Tibial artery (tissue), 4 donors: Measurements from ENCODE around the gene STYXL1.

ENCODE experiments used
- DNase-seq, 2 donors: peaks; one replicate each; pipeline ENCODE4 v3.0.0-alpha.2; 2019
- H3K27ac ChIP-seq, 2 donors: fragments of 200-600 bp; sonication (generic) in 1 of 2; 1 replicate in 1 of 2; 2 replicates in 1 of 2; pipeline ENCODE4 v1.5.1; 2018 to 2019; ENCODE audit warnings: mild to moderate bottlenecking in 1 of 2
- H3K27me3 ChIP-seq, 2 donors: fragments of 200-600 bp; sonication (generic) in 1 of 2; one replicate each; pipeline versions ENCODE4 v1.5.1 to v1.6.0; 2016 to 2019
- H3K36me3 ChIP-seq, 3 donors: fragments of 200-600 bp; sonication (generic) in 2 of 3; one replicate each; pipeline ENCODE4 v1.5.1; 2016 to 2019; ENCODE audit warnings: mild to moderate bottlenecking in 2 of 3
- H3K4me1 ChIP-seq, 4 donors: fragments of 200-600 bp; sonication (generic) in 2 of 4; 1 replicate in 3 of 4; 2 replicates in 1 of 4; pipeline ENCODE4 v1.5.1; 2016 to 2019
- H3K4me3 ChIP-seq, 2 donors: fragments of 200-600 bp; sonication (generic) in 1 of 2; 1 replicate in 1 of 2; 2 replicates in 1 of 2; pipeline ENCODE4 v1.5.1; 2018 to 2019; ENCODE audit warnings: mild to moderate bottlenecking in 2 of 2
- H3K9me3 ChIP-seq, 3 donors: fragments of 200-600 bp; sonication (generic) in 1 of 3; one replicate each; pipeline ENCODE4 v1.5.1; 2016 to 2019
- intact Hi-C: fragments of 100-400 bp; cut with DNase I; formaldehyde crosslinking; loops from one replicate; pipeline ENCODE4 v1.15.0; 2023; ENCODE audit warnings: low total_unique reads
- TF ChIP-seq, protein P1 (sequence below), 2 experiments: fragments of 200-600 bp in 1 of 2; fragments of 450-650 bp in 1 of 2; IDR thresholded peaks; one replicate each; pipeline ENCODE4 v1.5.1; 2017 to 2019; ENCODE audit warnings: antibody characterized with exemption in 2 of 2, mild to moderate bottlenecking in 1 of 2, moderate library complexity in 1 of 2

The STYXL1 gene

DNA sequence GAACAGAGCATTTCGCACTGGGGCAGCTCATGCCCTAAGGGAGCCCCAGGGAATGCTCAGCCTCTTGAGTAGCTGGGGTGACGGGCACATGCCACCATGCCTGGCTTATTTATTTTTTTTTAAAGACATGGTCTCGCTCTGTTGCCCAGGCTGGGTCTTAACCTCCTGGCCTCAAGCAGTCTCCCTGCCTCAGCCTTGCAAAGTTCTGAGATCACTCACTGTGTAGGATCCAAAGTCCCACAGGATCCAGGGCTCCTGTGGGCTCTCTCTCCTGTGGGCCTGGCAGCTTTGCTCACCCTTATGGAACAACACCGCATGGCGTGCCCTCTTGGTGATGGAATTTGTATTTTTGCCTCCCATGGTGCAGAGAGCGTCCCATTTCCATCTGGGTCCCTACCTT, 87.4 kb downstream of the STYXL1 start:
- peak overlapping the region; percentile 88 to 95 for H3K27ac ChIP-seq
- intact Hi-C loops = loop anchor here (5.0 kb wide), 1 partner anchor 43 kb away; the partner anchor contains the start of gene POR
- H3K36me3 ChIP-seq = peaks cover 12 to 47% (median 32%) of the 10 kb centered on the region in 3 donors
- H3K9me3 ChIP-seq = no peaks in the 10 kb centered on the region
- H3K27me3 ChIP-seq = no peaks in the 10 kb centered on the region
- H3K4me3 ChIP-seq = no peak overlapping the region
- TF ChIP-seq, protein P1, sequence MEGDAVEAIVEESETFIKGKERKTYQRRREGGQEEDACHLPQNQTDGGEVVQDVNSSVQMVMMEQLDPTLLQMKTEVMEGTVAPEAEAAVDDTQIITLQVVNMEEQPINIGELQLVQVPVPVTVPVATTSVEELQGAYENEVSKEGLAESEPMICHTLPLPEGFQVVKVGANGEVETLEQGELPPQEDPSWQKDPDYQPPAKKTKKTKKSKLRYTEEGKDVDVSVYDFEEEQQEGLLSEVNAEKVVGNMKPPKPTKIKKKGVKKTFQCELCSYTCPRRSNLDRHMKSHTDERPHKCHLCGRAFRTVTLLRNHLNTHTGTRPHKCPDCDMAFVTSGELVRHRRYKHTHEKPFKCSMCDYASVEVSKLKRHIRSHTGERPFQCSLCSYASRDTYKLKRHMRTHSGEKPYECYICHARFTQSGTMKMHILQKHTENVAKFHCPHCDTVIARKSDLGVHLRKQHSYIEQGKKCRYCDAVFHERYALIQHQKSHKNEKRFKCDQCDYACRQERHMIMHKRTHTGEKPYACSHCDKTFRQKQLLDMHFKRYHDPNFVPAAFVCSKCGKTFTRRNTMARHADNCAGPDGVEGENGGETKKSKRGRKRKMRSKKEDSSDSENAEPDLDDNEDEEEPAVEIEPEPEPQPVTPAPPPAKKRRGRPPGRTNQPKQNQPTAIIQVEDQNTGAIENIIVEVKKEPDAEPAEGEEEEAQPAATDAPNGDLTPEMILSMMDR (IDR thresholded peaks at IDR 0.05) = no peak
- no peak for DNase-seq
- H3K4me1 ChIP-seq = peaks cover 12 to 43% (median 28%) of the 10 kb centered on the region in 4 donors

DNA sequence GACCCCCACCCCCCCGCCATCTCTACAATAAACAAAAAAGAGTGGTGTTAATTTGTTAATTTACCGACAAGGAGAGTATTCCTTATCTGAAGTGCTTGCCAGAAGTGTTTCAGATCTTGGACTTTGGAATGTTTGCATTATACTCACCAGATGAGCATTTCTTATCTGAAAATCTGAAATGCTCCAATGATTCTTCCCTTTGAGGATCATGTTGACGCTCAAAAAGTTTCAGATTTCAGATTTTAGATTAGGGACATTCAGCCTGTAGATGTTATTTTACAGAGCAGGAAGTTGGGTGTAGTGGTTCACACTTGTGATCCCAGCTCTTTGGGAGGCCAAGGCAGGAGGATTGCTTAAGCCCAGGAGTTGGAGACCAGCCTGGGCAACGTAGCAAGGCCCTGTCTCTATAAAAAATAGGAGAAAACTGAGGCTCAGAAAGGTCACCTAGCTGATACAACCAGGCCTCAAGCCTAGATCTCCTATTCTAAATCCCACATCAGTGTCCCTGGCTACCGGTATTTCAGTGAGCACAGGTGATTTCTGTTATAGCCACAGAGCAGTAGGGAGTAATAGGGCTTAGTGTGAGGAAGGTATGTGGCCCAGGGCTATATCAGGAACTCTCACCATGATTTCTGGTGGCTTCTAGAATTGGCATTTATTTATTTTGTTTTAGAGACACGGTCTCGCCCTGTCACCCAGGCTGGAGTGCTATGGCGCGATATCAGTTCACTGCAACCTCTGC, 88.8 kb downstream of the STYXL1 start:
- intact Hi-C loops = no loop called here
- no peak overlapping the region for H3K4me3 ChIP-seq
- DNase-seq = no peak
- no peaks in the 10 kb centered on the region for H3K27me3 ChIP-seq
- no peaks in the 10 kb centered on the region for H3K9me3 ChIP-seq
- H3K36me3 ChIP-seq = peaks cover 25 to 61% (median 46%) of the 10 kb centered on the region in 3 donors
- H3K4me1 ChIP-seq = peaks cover 9 to 29% (median 22%) of the 10 kb centered on the region in 4 donors
- TF ChIP-seq, protein P1 (IDR thresholded peaks at IDR 0.05) = no peak
- H3K27ac ChIP-seq = no peak overlapping the region

DNA sequence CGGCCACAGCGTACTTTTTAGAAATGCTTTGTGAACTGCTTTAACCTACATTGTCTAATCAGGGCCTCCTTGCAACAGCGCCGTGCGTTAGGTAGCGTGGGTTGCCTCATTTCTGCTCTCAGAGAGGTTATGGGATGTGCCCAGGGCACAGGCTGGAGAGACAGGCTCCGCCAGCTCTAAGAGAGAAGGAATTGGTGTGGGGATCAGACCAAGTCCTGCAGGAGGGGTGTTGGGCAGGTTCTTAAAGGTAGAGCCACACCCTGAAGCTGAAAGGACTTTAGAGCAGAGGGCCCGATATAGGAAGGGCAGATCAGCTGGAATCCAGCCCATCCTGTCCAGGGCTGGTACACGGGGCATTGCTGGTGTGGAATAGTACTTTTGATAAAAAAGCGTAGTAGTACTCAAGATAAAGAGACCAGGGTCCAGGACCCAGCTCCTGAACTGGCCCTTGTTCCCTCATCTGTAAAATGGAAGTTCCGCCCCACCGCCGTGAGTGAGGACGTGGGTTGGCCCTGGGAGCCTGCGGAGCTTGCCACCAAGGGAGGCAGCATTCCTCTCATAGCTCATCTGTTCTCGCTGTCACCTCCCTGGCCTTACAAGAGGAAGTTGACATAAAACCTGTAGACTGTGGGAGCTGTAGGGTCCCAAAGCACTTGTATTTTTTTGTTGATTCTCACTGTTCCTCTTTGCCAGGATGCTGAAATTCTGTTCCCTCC, 90.6 kb downstream of the STYXL1 start:
- TF ChIP-seq, protein P1 (IDR thresholded peaks at IDR 0.05) = no peak
- intact Hi-C loops = no loop called here
- Histone ChIP-seq H3K27ac (no peak overlapping the region), H3K4me1 (peaks cover 0 to 11% (median 9%) of the 10 kb centered on the region in 4 donors), H3K27me3 (no peaks in the 10 kb centered on the region), H3K4me3 (no peak overlapping the region), H3K9me3 (no peaks in the 10 kb centered on the region), H3K36me3 (peaks cover 29 to 67% (median 50%) of the 10 kb centered on the region in 3 donors)
- DNase-seq = no peak

DNA sequence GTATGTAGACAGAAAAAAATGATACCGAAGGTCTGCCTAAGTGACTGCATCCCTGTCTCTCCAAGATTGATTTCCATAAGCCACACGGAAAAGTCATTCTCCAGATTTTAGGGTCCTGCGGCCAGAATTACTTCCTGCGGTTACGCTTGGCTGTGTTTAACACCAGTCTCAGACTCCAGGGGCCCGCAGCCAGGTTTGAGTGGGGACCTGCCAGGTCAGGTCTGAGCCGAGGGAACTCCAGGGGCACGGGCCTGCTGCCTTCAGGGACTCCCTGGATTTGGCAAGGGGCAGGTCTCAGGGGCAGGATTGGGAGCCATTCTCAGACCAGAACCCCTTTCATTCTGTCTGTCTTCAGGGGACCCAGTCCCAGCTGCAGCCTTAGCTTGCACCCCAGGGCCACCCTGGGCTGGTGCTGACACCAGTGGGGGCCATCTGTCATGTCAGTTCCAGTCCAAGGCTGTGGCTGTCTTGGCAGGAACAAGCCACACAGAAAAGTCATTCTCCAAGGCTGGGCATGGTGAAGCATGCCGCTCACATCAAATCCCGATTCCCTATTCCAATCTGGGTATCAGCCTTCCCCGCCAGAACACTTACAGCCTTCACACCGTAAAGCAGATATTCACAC, 92.4 kb downstream of the STYXL1 start:
- Histone ChIP-seq H3K27me3 (no peaks in the 10 kb centered on the region), H3K36me3 (peaks cover 29 to 67% (median 49%) of the 10 kb centered on the region in 3 donors), H3K4me1 (peaks cover 0 to 10% (median 4%) of the 10 kb centered on the region in 4 donors), H3K4me3 (no peak overlapping the region), H3K9me3 (no peaks in the 10 kb centered on the region), H3K27ac (no peak overlapping the region)
- intact Hi-C loops = no loop called here
- TF ChIP-seq, protein P1 (IDR thresholded peaks at IDR 0.05) = no peak
- DNase-seq = no peak

DNA sequence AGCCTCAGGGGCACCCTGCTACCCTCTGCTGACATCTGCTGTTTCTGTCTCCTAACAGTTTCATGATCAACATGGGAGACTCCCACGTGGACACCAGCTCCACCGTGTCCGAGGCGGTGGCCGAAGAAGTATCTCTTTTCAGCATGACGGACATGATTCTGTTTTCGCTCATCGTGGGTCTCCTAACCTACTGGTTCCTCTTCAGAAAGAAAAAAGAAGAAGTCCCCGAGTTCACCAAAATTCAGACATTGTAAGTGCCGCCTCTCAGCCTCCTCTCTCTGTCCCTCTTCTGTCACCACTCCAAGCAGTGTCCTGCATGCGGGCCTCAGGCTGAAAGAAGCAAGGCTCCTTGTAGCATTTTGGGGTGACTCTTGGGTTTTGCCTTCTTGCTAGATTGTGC, 93.9 kb downstream of the STYXL1 start:
- TF ChIP-seq, protein P1 (IDR thresholded peaks at IDR 0.05) = no peak
- intact Hi-C loops = no loop called here
- Histone ChIP-seq H3K27me3 (no peaks in the 10 kb centered on the region), H3K4me1 (peaks cover 0 to 19% (median 7%) of the 10 kb centered on the region in 4 donors), H3K4me3 (no peak overlapping the region), H3K27ac (no peak overlapping the region), H3K36me3 (peaks cover 29 to 53% (median 45%) of the 10 kb centered on the region in 3 donors), H3K9me3 (no peaks in the 10 kb centered on the region)
- no peak for DNase-seq
